GM21737 (cell line): ENCODE measurements around the gene PPP1CA.

Source experiments
- ATAC-seq: cut with Tn5 transposase; IDR thresholded peaks from one replicate; pipeline ENCODE4 v1.9.1; 2021; ENCODE audit warnings: mild to moderate bottlenecking, moderate library complexity; ENCODE audit not compliant: unreplicated experiment

Gene PPP1CA

DNA sequence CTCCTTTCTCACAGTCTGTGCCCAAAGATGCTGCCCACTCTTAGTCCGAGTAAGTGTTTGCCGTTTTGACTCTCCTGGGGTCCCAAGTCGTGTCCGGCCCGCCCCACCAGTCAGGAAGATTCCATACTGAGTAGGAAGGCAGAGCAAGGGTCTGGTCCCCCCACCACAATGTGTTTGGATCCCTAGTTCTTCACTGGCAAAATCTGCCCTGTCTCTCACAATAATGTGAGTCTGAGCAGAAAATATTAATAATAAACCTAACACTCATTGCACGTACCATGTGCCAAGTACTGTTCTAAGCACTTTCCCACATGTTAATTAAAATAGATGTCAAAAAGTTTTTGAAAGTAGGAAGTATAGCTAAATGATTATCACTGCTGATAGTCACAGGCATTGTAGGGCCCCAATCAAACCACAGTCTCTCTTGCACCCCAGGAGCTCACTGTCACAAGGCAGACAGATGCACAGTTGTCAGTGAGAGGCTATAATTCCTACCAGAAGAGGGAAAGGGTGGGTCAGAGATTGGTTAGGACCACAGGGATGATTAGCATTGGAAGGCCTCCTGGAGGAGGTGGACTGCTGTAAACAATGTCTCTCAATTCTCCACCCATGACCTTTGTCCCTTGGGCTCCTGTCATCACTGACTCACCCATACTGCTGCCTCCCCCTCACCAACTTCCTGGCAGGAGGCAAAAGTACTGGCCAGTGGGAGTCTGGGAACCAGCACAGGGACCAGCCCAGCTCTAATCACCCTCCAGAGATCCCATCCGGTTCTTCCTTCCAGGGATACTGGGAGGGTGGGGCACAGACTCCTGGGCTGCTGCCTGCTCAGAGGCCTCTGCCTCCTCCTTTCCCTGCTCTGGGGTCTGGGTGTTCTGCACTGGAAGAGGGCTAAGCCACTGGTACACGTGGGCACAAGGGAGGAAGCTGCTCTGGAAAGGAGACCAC, 47.3 kb downstream of the PPP1CA start:
- no peak for ATAC-seq

DNA sequence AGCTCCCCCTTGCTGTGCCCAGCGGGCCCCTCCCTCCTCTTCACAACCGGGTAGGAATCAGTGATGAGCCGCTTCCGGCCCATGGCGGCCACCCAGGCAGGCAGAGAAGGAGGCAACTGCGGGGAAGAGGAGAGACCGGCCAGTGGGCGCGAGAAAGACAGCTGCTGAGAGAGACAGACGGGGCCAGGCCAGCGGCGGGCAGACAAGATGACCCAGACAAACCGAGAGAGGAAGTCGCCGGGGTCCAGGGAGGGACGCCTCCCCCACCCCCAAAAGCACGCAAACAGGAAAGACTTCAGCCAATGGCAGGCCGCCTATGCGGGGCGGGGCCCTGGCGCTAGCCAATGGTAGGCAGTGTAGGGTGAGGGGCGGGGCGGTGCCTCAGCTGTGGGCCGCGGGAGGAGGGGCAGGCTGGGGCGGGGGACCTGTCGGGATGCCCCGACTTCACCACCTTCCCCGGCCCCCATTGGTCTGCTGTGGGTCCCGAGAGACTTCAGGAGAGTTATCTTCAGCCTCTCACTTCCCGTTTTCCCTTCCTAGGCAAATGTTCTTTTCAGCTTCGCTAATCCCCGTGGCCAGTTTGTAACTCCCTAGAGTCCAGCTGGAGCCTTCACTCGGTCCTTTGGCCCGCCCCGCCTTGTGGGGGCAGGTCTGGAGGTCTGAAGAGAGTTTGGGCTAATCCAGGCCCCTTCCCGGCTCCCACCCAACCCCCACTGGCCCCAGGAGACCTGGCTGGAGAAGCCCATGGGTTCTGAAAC, 48.2 kb downstream of the PPP1CA start, which contains the start of gene POLD4:
Gene POLD4 (minus strand): TSS at position 230 of the 758 bp plus-strand sequence. CDS start 147 bp downstream, at position 83.
- peak; percentile 59 for ATAC-seq

GRCh38 chr11:67352546-67353316, 48.9 kb downstream of the PPP1CA start:
- peak; percentile 6 for ATAC-seq

DNA sequence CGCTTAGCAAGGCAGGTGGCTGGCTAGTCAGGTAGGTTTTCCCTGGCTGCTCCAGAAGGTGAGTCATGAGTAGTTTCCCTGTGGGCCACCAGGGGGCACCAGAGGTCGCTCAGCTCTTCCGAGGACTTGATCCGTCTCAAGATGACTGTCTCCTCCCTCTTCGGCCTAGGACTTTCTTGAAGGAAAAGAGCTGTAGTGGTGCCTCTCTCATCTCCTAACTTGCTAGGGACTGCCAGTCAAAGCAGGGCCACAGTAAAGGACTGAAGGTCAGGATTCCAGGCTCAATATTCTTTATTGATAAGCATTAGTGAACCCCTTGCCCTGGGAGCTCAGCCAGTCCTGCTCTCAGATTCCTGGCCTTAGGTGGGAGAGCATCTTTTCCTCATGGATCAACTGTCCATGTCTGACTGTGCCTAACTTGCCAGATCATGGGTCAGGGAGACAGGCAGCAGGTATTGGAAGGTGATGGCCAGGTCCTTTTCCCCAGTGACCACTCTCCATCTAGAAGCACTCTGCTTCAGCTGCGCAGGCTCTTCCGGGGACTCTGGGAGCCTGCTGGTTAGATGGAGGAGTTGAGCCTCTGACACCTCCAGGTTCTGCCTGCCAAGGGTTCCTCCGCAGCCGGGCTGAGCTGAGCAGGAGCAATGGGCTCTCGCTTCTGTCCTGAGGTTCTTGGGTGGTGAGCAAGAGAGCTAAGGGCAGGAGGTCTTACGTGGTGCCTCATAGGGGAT, 50.2 kb downstream of the PPP1CA start:
- ATAC-seq: no peak

- no peak for ATAC-seq
Measured at GRCh38 chr11:67349928-67350465, 51.7 kb downstream of the PPP1CA start.

DNA sequence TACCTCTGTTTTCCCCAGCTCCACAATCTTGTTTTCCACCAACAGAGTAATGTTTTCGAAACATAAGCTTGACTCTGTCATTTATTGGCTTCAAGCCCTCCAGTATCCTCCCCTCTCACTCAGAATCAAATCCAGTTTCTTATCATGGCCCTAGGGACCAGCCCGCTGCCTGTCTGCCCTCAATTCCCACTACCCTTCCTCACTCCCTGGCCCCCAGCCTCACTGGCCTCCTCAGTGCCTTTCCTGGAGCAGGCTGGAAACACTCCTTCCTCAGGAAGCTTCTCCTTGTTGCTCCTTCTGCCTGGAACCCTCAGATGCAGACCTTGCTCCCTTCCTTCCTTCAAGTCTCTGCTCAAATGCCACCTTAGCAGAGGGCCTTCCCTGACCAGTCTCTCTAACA, 52.2 kb downstream of the PPP1CA start:
- ATAC-seq: no peak

- no peak for ATAC-seq
Measured at GRCh38 chr11:67349036-67349435, 52.6 kb downstream of the PPP1CA start.
